Activated naive CD4-positive, alpha-beta T cell treated with Interleukin-2 at 50 U/mL for 16 hours (primary cell): ENCODE data around the gene PTTG1IP.

ENCODE experiments used
- DNase-seq: peaks from one replicate; pipeline ENCODE4 v3.0.0-alpha.2; 2020

PTTG1IP gene

DNA sequence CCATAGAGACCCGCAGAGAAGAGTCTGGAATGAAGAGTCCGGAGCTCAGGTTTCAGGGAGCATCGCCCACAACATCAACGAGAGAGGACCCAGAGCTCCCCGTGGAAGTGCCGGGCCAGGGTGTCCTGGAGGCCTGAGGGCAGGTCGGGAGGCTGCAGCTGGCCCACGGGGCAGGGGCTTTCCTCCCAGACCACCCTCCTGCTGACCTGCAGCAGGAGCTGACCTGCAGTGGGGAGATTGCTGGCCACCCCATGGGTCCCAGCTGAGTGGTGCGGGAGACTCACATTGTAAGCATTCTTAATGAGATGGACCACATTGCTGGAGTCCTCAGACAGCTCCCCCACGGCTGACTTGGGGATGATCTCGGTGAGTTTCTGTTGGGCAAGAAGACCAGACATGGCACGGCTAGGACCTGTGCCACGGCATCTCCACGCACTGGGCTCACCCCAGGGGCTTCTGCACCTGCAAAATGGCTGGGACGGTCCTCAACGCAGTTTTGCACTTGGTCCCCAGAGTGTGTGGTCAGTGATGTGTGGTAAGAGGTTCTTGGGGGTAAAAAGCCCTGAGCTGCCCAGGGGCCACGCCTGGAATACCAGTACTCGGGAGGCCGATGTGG lies 21.3 kb upstream of the PTTG1IP start:
- DNase-seq = no peak

DNA sequence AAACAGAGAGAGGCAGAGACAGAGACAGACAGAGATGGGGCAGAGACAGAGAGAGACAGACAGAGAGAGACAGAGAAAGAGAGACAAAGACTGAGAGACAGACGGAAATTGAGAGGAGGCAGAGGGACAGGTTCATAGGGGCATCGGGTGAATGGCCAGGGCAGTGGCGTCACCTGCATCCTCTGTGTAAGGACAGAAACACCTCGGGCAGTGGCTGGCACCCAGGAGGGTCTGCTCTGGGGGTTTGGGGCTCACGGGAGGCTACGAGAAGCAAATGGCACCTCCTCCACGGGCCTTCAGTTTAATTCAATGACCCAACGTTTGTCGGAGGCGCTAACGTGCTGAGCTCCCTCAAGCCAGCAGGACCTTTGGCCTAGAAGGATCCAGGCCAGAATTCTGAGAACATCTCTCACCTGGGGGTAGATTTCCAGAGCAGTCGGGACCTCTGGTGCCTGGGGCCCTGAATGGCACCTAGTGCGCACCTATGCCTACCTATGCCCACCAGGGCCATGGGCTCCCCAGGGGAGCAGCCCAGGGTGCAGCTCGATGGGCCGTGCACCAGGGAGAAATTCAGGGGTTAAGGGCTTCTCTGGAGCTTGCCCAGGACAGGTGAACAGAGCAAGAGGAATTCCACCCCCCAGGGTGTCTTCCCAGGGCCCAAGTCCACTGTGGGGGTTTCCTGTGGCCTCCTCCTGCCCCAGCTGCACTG lies 20.6 kb upstream of the PTTG1IP start:
- DNase-seq = no peak

DNA sequence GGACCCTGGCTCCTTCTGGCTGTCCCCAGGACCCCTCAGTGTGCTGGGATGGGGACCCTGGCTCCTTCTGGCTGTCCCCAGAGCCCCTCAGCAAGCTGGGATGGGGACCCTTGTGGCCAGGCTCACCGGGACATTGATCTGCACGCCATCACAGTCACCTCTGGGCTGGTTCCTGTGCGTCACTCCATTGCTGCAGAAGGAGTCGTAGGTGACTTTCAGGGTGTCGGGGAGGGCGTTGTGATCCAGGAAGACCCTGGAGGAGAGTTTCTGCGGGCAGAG lies 19.7 kb upstream of the PTTG1IP start:
- no peak for DNase-seq

GRCh38 chr21:44892536-44893277 lies 19.2 kb upstream of the PTTG1IP start:
- peak; percentile 82 for DNase-seq

- no peak for DNase-seq
Measured at GRCh38 chr21:44892095-44892494, 18.6 kb upstream of the PTTG1IP start.

DNA sequence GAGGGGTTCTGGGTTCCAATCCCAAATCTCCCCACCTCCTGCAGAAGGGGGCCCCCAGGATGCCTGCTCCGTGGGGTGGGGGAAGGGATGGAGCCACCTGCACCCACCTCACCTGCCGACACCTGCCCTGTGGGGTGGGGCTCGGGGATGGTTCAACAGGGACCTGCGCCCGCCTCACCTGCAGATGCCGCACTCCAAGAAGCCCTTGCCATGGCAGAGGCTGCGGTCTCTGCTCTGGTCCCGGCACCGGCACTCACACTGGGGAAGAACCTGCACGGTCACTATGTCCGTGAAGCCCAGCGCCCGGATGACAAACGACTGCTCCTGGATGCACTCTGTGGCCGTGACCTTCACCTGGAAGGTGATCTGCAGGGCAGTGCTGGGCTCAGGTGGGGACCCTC lies 18.1 kb upstream of the PTTG1IP start:
- DNase-seq = no peak

DNA sequence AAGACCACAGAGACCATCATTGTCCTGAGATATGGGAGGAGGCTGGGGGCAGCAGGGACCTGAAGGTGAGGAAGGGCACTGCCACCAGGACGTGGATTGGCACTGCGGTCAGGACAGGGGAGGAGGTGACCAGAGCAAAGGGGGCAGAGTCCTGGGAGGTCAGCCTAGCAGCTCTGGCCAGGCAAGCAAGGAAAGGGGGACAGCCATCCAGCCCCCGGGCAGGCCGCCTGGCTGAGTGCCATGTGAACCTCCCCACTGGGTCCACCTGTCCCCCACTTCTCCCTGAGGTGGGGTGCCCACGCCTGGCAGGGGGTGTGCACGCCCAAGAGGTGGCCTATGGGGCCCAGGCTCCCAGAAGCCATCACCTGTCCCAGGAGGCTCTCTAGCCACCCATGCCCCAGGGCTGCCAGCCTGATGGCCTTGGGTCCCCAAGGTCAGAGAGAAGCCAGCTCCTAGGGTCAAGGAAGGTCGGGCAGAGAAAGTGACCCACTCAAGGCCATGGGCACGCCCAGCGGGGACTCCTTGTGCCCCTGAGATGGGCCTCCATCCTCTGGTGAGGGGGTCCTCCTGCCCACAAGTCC lies 17.6 kb upstream of the PTTG1IP start:
- no peak for DNase-seq

DNA sequence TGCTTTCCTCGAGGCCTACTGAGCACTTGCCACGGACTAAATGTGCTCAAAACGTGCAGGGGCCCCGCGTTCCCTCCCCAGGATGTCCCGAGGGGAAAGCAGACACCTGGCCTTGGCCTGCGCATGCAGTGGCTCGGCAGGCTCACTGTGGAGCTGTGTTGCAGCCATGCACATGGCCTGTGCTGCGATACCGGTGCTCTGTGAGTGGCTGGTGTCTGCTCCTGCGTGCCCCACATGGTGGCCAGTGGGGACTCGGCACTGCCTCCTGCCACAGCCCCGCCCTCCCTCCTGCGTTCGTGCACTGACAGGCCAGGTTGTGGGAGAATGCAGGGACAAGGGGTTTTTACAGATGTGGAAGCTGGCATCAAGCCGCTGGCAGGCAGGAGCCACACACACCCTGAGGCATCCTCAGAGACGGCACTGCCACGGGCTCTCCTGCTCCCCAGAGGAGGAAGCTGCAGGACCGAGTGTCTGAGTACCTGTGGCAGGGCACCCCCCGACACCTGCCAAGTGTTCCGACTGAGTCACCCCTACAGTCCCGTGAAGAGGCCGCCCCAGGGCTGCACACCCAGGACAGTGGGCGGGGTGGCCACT lies 16.9 kb upstream of the PTTG1IP start:
- no peak for DNase-seq

DNA sequence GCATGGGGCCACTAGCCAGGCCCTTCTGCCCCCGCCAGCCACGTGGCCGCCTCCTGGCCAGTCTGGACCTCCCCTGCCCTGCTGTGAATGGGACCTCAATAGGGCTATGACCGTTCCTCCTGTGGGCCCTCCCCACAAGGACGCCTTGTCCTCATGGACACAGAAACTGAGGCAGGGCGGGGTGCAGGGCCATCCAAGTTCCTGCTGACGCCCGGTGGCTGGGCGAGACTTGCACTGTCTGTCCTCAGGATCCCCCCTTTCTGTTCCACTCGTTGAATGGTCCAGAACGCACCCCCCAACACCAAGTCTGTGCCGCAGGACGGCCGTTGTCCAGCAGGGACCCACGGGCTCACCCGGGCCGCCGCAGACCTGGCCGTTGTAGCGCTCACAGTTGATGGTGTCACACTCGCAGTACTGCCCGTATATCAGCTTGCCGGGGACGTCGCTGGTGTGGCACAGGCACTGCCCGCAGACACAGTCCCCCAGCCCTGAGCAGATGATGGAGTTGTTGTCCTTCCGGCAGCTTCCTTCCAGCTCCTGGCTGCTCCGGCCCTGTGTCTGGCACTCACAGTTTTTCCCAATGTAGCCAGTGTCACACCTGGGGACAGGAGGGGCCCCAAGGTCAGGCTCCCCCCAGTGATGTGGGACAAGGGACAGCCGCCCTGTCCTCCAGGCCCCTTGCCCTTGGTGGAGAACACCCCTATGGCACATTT lies 16.3 kb upstream of the PTTG1IP start:
- DNase-seq = no peak

GRCh38 chr21:44888581-44889550 lies 15.4 kb upstream of the PTTG1IP start:
- no peak for DNase-seq

- no peak for DNase-seq
Measured at GRCh38 chr21:44887807-44888580, 14.5 kb upstream of the PTTG1IP start.

GRCh38 chr21:44887126-44887806 lies 13.8 kb upstream of the PTTG1IP start:
- no peak for DNase-seq

- DNase-seq = no peak
Measured at GRCh38 chr21:44886113-44887075, 12.9 kb upstream of the PTTG1IP start.

DNA sequence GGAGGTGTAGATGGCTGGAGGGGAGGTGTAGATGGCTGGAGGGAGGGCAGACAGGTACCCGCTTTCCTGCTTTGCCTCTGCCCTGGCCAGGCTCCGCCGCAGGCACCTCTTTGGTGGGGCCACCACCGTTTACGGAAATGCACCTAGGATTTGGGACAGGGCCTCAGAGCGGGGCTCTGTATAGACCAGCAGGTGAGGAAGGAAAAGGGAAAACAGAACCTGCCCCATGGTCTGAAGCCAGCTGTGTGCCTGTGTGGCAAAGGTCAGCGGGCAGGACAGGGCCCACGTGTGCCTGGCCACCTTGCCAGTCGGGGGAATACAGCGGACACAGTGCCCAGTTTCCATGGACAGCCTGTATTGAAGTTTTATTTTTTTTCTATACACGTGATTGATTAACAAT lies 12.1 kb upstream of the PTTG1IP start:
- DNase-seq = no peak

GRCh38 chr21:44884097-44884496 lies 10.6 kb upstream of the PTTG1IP start:
- no peak for DNase-seq

DNA sequence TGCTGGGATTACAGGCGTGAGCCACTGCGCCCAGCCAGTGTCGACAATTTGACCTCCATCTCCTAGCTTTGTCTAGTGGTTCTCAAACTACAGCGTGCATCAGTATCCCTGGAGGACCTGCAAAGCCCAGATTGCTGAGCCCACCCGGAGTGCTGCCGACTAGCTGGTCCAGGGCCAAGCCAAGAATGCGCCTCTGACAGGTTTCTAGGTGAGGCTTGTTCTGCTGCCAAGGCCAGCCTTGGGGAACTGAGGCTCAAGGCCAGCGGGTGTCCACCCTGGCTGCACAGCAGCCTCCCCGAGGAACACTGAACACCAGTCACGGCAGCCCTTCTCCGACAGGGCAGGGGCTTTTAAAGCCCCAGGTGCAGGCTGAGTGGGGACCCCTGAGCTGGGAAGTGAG lies 9.8 kb upstream of the PTTG1IP start:
- no peak for DNase-seq

- DNase-seq = no peak
Measured at GRCh38 chr21:44881198-44881872, 7.8 kb upstream of the PTTG1IP start.

DNA sequence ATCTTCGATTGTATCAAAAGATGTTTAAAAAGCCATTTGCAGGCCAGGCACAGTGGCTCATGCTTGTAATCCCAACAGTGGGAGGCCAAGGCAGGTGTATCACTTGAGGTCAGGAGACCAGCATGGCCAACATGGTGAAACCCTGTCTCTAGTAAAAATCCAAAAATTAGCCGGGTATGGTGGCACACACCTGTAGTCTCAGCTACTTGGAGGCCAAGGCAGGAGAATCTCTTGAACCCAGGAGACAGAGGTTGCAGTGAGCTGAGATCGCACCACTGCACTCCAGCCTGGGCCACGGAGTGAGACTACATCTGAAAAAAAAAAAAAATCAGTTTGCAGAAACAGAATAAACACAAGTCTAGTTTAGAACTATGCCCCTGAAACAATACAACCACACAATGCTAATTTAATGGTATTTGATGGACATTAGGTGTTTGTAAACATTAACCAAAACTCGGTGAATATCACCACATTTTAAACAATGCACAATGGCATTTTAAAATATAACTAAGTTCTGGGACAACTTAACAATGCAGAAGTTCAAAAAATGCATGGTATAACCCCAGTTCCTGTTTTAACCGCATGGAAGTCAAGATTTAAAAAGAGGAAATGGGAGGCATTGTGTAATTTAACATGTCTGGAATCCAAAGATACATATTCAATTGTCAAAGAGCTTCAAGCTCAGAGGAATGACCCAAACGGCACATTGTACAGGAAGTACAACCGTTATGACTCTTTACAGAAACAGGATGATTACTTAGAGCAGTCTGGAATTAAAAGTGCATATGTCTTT lies 7.1 kb upstream of the PTTG1IP start:
- no peak for DNase-seq
